Activated CD4-positive, alpha-beta T cell treated with anti-CD3 and anti-CD28 coated beads for 36 hours (primary cell): ENCODE results near the gene DAB1. TPM values are rescaled to one million over a fixed set of nuclear protein-coding genes. Genes with fewer than 3 reads are reported as not detected.

Experiments used
- ATAC-seq: fragments of 200-7000 bp; cut with Tn5 transposase; one replicate; pipeline ENCODE4 v1.10.0; 2021; ENCODE audit warnings: mild to moderate bottlenecking, moderate library complexity
- CTCF ChIA-PET: fragments of 350-600 bp; sonication (Branson Sonifier 250); formaldehyde crosslinking; loops from one replicate; lab custom pipeline; 2021; ENCODE audit warnings: antibody characterized with exemption; lab: Charles Lee
- POLR2A ChIA-PET: fragments of 350-600 bp; sonication (Branson Sonifier 250); formaldehyde crosslinking; loops from one replicate; lab custom pipeline; 2021; ENCODE audit warnings: antibody characterized with exemption, inconsistent platforms; lab: Charles Lee
- DNase-seq: peaks from one replicate; pipeline ENCODE4 v3.0.0-alpha.2; 2020
- H3K27ac Mint-ChIP-seq: one replicate; pipeline ENCODE4 v1.8.0; 2021; ENCODE audit warnings: mixed read lengths
- H3K27me3 Mint-ChIP-seq: one replicate; pipeline ENCODE4 v1.8.0; 2021; ENCODE audit warnings: mixed read lengths
- H3K36me3 Mint-ChIP-seq: one replicate; pipeline ENCODE4 v1.8.0; 2021; ENCODE audit warnings: low read depth, mixed read lengths
- H3K4me1 Mint-ChIP-seq: one replicate; pipeline ENCODE4 v1.8.0; 2021; ENCODE audit warnings: mixed read lengths
- H3K4me3 Mint-ChIP-seq: one replicate; pipeline ENCODE4 v1.8.0; 2021; ENCODE audit warnings: mild to moderate bottlenecking, moderate library complexity, mixed read lengths
- H3K9me3 Mint-ChIP-seq: one replicate; pipeline ENCODE4 v1.8.0; 2021; ENCODE audit warnings: low read depth, mixed read lengths
- intact Hi-C, 2 experiments: fragments of 100-400 bp; cut with DNase I in 1 of 2; cut with micrococcal nuclease in 1 of 2; formaldehyde crosslinking; loops; one replicate each; pipeline versions ENCODE4 v1.14.2 to v1.15.1; 2022 to 2024; cut with DNase I, micrococcal nuclease
- total RNA-seq, 2 experiments: library from RNA; stranded (reverse); gene quantifications; one replicate each; pipeline ENCODE4 v1.2.3, GENCODE V29; 2021

The DAB1 gene
- total RNA-seq, 2 experiments from 2014 or later, result 0.11 TPM; not detected in 1

DNA sequence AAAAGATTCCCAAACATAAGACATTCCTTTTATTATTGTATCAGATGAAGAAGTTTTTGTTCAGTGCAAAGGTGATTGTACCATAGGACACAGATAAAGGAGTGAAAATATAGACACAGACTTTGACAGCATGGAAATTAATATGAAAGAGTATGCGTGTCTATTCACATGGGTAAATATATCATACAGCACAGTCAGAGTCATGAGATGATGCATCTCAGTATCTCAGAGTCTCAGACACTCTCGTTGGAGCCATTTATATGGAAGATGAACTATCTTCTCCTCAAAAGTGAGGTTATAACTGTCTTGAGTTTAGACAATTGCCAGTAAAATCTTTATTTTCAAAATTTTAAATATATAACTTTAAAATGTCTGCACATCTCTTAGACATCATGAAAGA, 299.7 kb downstream of the DAB1 start:
- Mint-ChIP-seq H3K27ac (no peak overlapping the region), H3K27me3 (peaks cover 10% of the 10 kb centered on the region), H3K4me1 (no peaks in the 10 kb centered on the region), H3K9me3 (no peaks in the 10 kb centered on the region), H3K36me3 (no peaks in the 10 kb centered on the region), H3K4me3 (no peak overlapping the region)
- ATAC-seq (no peak), DNase-seq (no peak)
- ChIA-PET POLR2A (no interaction called here), CTCF (no interaction called here)
- intact Hi-C loops, result no loop called here

DNA sequence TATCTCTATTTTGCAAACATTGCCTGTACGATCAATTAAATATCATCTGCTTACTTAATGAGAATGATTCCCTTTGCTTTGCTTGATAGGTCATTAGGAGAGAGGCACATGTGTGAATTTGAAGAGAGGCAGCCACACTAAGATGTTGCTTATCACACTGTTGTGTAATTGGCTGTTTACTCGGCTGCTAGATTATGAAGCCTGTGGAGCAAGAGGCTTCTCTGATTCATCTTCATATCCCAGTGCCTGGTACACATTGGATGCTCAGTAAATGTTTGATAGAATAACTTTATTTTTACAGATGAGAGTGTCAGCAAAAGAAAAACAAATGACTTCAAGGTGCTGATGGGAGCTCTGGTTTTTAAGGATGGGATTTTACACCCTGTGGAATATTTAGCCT, 301.8 kb downstream of the DAB1 start:
- no peak overlapping the region for H3K4me3 Mint-ChIP-seq
- intact Hi-C loops, result no loop called here
- H3K27me3 Mint-ChIP-seq, result peaks cover 10% of the 10 kb centered on the region
- ChIA-PET CTCF (no interaction called here), POLR2A (no interaction called here)
- H3K27ac Mint-ChIP-seq, result no peak overlapping the region
- H3K9me3 Mint-ChIP-seq, result no peaks in the 10 kb centered on the region
- no peak for DNase-seq
- H3K4me1 Mint-ChIP-seq, result no peaks in the 10 kb centered on the region
- no peak for ATAC-seq
- H3K36me3 Mint-ChIP-seq, result no peaks in the 10 kb centered on the region

DNA sequence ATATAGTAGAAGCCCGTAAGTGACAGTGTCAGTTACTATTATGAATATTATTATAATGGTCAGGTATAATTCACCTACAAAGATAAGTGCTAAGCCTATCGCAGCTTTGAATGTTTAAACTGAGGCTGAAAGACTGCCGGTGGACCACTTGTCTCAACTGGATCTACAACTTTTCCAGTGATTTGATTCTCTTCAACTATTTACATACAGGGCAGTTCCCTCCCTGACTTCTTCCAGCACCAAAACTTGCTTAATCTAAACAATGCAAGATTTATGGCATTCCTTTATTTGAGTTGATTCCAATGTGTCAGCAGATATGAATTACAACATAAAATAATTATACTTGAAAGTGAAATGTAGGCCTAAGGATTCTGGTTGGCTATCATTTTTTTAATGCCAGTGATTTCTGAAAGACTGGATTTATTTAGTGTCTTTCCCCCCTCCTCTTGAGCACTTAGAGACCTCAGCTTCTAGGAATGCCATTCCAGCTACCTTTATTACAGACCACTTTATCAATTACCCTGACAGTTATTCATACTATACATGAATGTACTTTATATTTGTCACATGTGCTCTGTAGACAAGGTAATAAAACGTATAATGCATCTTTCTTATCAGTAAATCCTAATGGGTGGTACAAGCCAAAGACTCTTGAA, 304.8 kb downstream of the DAB1 start:
- ChIA-PET POLR2A (no interaction called here), CTCF (no interaction called here)
- Mint-ChIP-seq H3K36me3 (no peaks in the 10 kb centered on the region), H3K4me1 (no peaks in the 10 kb centered on the region), H3K4me3 (no peak overlapping the region), H3K27ac (no peak overlapping the region), H3K27me3 (peaks cover 7% of the 10 kb centered on the region), H3K9me3 (no peaks in the 10 kb centered on the region)
- intact Hi-C loops, result no loop called here
- DNase-seq (no peak), ATAC-seq (no peak)

- H3K4me1 Mint-ChIP-seq, result no peaks in the 10 kb centered on the region
- ATAC-seq, result no peak
- ChIA-PET POLR2A (no interaction called here), CTCF (interaction anchor here (0.6 kb wide), 1 partner anchor 53 kb away, joined by 3 read pairs; no protein-coding TSS in a partner anchor)
- no peak for DNase-seq
- no peak overlapping the region for H3K4me3 Mint-ChIP-seq
- intact Hi-C loops, result no loop called here
- no peaks in the 10 kb centered on the region for H3K36me3 Mint-ChIP-seq
- no peaks in the 10 kb centered on the region for H3K9me3 Mint-ChIP-seq
- peaks cover 7% of the 10 kb centered on the region for H3K27me3 Mint-ChIP-seq
- H3K27ac Mint-ChIP-seq, result no peak overlapping the region
Measured at GRCh38 chr1:57117753-57118152, 306.1 kb downstream of the DAB1 start.

GRCh38 chr1:57116871-57117270, 307.0 kb downstream of the DAB1 start:
- Mint-ChIP-seq H3K9me3 (no peaks in the 10 kb centered on the region), H3K4me1 (no peaks in the 10 kb centered on the region), H3K36me3 (no peaks in the 10 kb centered on the region), H3K4me3 (no peak overlapping the region), H3K27ac (no peak overlapping the region), H3K27me3 (peaks cover 7% of the 10 kb centered on the region)
- no peak for ATAC-seq
- ChIA-PET CTCF (no interaction called here), POLR2A (no interaction called here)
- intact Hi-C loops, result no loop called here
- DNase-seq, result no peak

DNA sequence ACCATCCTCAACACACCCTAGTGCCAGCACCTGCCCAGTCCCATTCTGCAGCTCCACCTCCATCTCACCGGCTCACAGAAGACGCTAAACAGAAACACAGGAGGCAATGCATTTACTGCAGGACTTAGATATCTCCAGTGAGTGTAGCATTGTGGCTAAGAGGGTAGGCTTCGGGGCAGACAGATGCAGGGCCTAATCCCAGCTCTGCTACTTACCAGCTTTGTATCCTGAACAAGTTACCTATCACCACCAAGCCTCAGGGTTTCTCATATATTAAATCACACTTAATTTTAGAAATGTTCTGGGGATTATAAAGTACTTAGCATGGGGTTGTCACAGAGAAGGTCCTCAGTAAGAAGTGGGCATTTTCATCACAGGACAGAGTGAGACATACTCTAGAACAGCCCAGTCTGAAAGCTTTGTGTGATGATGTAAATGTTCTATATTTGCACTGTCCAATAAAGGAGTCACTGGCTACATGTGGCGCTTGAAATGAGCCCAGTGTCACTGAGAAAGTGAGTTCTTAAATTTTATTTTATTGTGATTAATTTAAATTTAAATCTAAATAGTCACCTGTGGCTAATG, 308.7 kb downstream of the DAB1 start:
- POLR2A ChIA-PET, result no interaction called here
- Mint-ChIP-seq H3K4me1 (no peaks in the 10 kb centered on the region), H3K36me3 (no peaks in the 10 kb centered on the region), H3K9me3 (no peaks in the 10 kb centered on the region), H3K27ac (no peak overlapping the region), H3K27me3 (peaks cover 2% of the 10 kb centered on the region), H3K4me3 (no peak overlapping the region)
- DNase-seq (no peak), ATAC-seq (no peak)
- intact Hi-C loops, result no loop called here
- CTCF ChIA-PET, result no interaction called here

DNA sequence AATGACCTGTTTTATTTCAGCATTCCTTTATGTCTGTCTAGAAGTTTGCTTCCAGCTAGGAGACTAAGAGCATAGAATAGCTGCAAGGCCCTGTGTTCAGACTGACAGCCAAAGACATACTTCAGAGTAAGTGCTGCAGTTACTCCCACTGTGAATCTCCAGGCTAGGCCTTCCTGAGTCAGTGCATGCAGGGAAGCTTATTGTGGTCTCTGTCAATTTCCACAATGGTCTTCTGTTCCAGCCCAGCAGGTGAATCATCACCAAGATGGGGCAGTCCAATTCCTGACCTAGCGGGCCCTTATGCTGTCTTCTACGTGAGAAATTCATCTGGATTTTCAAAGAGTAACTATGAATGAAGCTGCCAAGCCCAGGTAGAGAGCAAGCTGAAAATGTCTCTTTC, 311.7 kb downstream of the DAB1 start:
- no peak for ATAC-seq
- peaks cover 5% of the 10 kb centered on the region for H3K27me3 Mint-ChIP-seq
- ChIA-PET CTCF (no interaction called here), POLR2A (no interaction called here)
- no peak overlapping the region for H3K27ac Mint-ChIP-seq
- DNase-seq, result no peak
- H3K36me3 Mint-ChIP-seq, result no peaks in the 10 kb centered on the region
- no peaks in the 10 kb centered on the region for H3K9me3 Mint-ChIP-seq
- intact Hi-C loops, result no loop called here
- H3K4me3 Mint-ChIP-seq, result no peak overlapping the region
- H3K4me1 Mint-ChIP-seq, result no peaks in the 10 kb centered on the region

- CTCF ChIA-PET, result no interaction called here
- no peak for DNase-seq
- Mint-ChIP-seq H3K4me3 (no peak overlapping the region), H3K27me3 (peaks cover 5% of the 10 kb centered on the region), H3K4me1 (no peaks in the 10 kb centered on the region), H3K9me3 (no peaks in the 10 kb centered on the region), H3K27ac (no peak overlapping the region), H3K36me3 (no peaks in the 10 kb centered on the region)
- ATAC-seq, result no peak
- POLR2A ChIA-PET, result no interaction called here
- intact Hi-C loops, result no loop called here
Measured at GRCh38 chr1:57111175-57111574, 312.7 kb downstream of the DAB1 start.

DNA sequence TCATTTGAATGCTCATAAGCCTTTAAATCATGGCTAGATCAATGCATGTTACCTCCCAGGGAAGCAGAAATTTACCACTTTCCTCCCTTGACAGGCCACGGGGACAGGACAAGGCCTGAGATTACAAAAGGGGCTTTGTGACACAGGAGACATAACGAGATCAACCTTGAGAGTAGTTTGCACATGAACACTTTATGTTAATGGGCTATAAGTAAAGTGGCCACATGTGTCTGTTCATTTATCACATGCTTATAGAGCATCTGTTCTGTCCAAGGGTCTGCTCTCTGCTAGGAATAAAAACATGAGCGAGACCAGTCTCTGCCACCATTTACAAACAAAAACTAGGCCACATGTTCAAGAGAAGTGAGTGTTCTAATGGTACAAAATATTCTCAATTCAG, 314.0 kb downstream of the DAB1 start:
- Mint-ChIP-seq H3K4me1 (no peaks in the 10 kb centered on the region), H3K36me3 (no peaks in the 10 kb centered on the region), H3K27me3 (peaks cover 7% of the 10 kb centered on the region), H3K27ac (no peak overlapping the region), H3K9me3 (no peaks in the 10 kb centered on the region), H3K4me3 (no peak overlapping the region)
- intact Hi-C loops, result no loop called here
- ChIA-PET CTCF (no interaction called here), POLR2A (no interaction called here)
- ATAC-seq, result no peak
- no peak for DNase-seq

DNA sequence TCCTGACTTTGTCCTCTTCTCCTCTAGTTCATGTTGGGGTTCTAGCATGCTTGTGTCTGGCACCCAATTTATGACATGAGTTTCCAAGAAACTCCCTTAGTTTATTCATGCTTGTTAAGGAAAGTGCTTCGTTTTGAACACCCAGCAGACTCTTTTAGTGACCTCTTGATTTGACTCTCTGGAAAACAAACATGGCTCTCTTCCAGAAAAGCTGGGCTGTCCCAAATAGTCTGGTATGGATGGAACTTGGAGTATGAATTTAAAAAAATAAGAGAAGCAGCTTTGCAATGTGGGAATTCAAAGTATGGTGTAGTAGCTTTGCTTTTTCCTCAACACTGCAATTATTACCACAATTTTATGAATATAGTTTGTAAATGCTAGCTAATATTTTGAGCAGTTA, 314.6 kb downstream of the DAB1 start:
- POLR2A ChIA-PET, result no interaction called here
- H3K27ac Mint-ChIP-seq, result no peak overlapping the region
- no peaks in the 10 kb centered on the region for H3K36me3 Mint-ChIP-seq

GRCh38 chr1:57106296-57106695, 317.6 kb downstream of the DAB1 start:
- DNase-seq, result no peak
- intact Hi-C loops, result no loop called here
- ChIA-PET CTCF (interaction anchor here (0.8 kb wide), 1 partner anchor 984 kb away, joined by 3 read pairs; no protein-coding TSS in a partner anchor), POLR2A (no interaction called here)
- H3K27me3 Mint-ChIP-seq, result peaks cover 7% of the 10 kb centered on the region
- H3K4me3 Mint-ChIP-seq, result no peak overlapping the region
- ATAC-seq, result no peak
- H3K27ac Mint-ChIP-seq, result no peak overlapping the region
- no peaks in the 10 kb centered on the region for H3K9me3 Mint-ChIP-seq
- H3K36me3 Mint-ChIP-seq, result no peaks in the 10 kb centered on the region
- H3K4me1 Mint-ChIP-seq, result no peaks in the 10 kb centered on the region

More for the DNA sequence above, 314.6 kb downstream of the DAB1 start:
- no peaks in the 10 kb centered on the region for H3K4me1 Mint-ChIP-seq
- peaks cover 7% of the 10 kb centered on the region for H3K27me3 Mint-ChIP-seq
- no peaks in the 10 kb centered on the region for H3K9me3 Mint-ChIP-seq
- H3K4me3 Mint-ChIP-seq, result no peak overlapping the region
- ATAC-seq, result no peak
- intact Hi-C loops, result no loop called here
- CTCF ChIA-PET, result no interaction called here
- no peak for DNase-seq

DNA sequence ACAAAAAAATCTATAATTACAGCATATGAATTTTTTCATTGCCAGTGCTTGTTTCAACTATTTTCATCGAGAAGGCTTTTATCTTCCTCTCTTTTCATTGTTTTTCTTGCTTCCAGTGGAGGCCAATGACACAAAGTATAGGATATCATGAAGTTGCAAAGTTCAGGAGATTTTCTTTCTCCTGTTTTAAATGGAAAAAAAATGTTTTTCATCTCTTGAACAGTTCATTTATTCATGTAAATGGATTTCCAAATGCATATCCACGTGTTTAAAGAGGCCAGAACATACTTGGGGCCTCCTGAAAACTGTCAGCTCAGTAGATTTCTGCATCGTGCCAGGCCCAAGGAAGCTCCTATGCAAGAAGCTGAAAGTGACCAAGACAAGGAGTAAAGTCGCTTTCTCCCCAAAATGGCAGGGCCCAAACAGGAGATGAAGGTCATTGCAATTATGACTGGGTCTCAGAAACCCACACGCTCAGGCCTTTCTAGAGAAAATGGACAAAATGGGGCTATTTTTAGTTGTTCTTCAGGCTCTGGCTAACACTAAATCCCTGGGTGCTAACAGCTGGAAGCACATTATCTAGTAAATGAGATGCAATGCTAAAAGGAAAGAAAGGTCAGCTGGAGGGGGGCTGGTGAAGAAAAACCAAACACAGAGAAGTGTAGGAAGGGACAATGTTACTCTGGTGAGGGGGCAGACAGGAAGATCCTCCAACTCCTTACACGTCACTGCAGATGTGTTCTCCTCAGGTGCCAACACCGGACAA, 321.1 kb downstream of the DAB1 start:
- H3K4me1 Mint-ChIP-seq, result no peaks in the 10 kb centered on the region
- no peak overlapping the region for H3K4me3 Mint-ChIP-seq
- ChIA-PET POLR2A (no interaction called here), CTCF (no interaction called here)
- no peak overlapping the region for H3K27ac Mint-ChIP-seq
- no peak for DNase-seq
- no peaks in the 10 kb centered on the region for H3K36me3 Mint-ChIP-seq
- no peaks in the 10 kb centered on the region for H3K9me3 Mint-ChIP-seq
- intact Hi-C loops, result no loop called here
- H3K27me3 Mint-ChIP-seq, result peaks cover 2% of the 10 kb centered on the region
- no peak for ATAC-seq
